Gastrocnemius medialis (tissue), 4 donors: ENCODE data around the gene TMEM123. TPM values are rescaled to one million over a fixed set of nuclear protein-coding genes. Genes with fewer than 3 reads are reported as not detected.

ENCODE experiments used
- ATAC-seq, 2 donors: fragments of 150-250 bp; one replicate each; pipeline ENCODE4 v1.9.1; 2016
- DNase-seq, 2 donors: peaks; one replicate each; pipeline ENCODE4 v3.0.0-alpha.2; 2019
- H3K27ac ChIP-seq, 4 donors: fragments of 200-600 bp; sonication (generic); 1 replicate in 1 of 4; 2 replicates in 3 of 4; pipeline ENCODE4 v1.5.1; 2016 to 2018; ENCODE audit warnings: mild to moderate bottlenecking in 2 of 4, moderate library complexity in 1 of 4
- H3K27me3 ChIP-seq, 3 donors: fragments of 200-600 bp; sonication (generic) in 2 of 3; 1 replicate in 1 of 3; 2 replicates in 2 of 3; pipeline versions ENCODE4 v1.5.1 to v1.6.0; 2016 to 2019; ENCODE audit warnings: mild to moderate bottlenecking in 1 of 3, moderate library complexity in 1 of 3
- H3K36me3 ChIP-seq, 2 donors: fragments of 200-600 bp; sonication (generic) in 1 of 2; one replicate each; pipeline ENCODE4 v1.5.1; 2017 to 2018
- H3K4me1 ChIP-seq, 2 donors: fragments of 200-600 bp; sonication (generic) in 1 of 2; one replicate each; pipeline ENCODE4 v1.5.1; 2016 to 2017; ENCODE audit warnings: mild to moderate bottlenecking in 2 of 2
- H3K4me3 ChIP-seq, 4 donors: fragments of 200-600 bp; sonication (generic) in 3 of 4; 1 replicate in 1 of 4; 2 replicates in 3 of 4; pipeline ENCODE4 v1.5.1; 2016 to 2019; ENCODE audit warnings: mild to moderate bottlenecking in 2 of 4
- H3K9me3 ChIP-seq, 3 donors: fragments of 200-600 bp; sonication (generic) in 2 of 3; 1 replicate in 1 of 3; 2 replicates in 2 of 3; pipeline ENCODE4 v1.5.1; 2016 to 2019
- POLR2A ChIP-seq, 2 donors: fragments of 450-650 bp; IDR thresholded peaks; one replicate each; pipeline ENCODE4 v1.6.1; 2017; ENCODE audit warnings: antibody characterized with exemption in 2 of 2, mild to moderate bottlenecking in 2 of 2, moderate library complexity in 2 of 2
- in situ Hi-C, 4 donors: fragments of 200-750 bp; cut with MboI; loops; one replicate each; pipeline versions ENCODE4 v1.15.0 to v1.8.0; 2017; ENCODE audit warnings: low sequenced_read_pairs in 4 of 4
- intact Hi-C: fragments of 100-400 bp; cut with DNase I; formaldehyde crosslinking; loops from one replicate; pipeline ENCODE4 v1.15.1; 2023; ENCODE audit warnings: low total_unique reads
- total RNA-seq, 4 donors: library from RNA; depleted of rRNA; stranded (reverse); fragments of >200 nt; gene quantifications; one replicate each; pipeline versions ENCODE4 v1.1.0 to v1.2.3, GENCODE V29; 2016
- TF ChIP-seq, protein P1 (sequence below), 5 experiments: fragments of 450-650 bp in 3 of 5; fragments of 200-600 bp in 2 of 5; sonication (generic) in 2 of 5; IDR thresholded peaks in 4 of 5; conservative IDR thresholded peaks in 1 of 5; 1 replicate in 4 of 5; 2 replicates in 1 of 5; pipeline ENCODE4 v1.5.1; 2016 to 2019; ENCODE audit warnings: antibody characterized with exemption in 5 of 5, mild to moderate bottlenecking in 3 of 5, moderate library complexity in 3 of 5

The TMEM123 gene
- total RNA-seq, 4 donors from 2014 or later, result 12.5 to 38.0 (median 22.6) TPM

DNA sequence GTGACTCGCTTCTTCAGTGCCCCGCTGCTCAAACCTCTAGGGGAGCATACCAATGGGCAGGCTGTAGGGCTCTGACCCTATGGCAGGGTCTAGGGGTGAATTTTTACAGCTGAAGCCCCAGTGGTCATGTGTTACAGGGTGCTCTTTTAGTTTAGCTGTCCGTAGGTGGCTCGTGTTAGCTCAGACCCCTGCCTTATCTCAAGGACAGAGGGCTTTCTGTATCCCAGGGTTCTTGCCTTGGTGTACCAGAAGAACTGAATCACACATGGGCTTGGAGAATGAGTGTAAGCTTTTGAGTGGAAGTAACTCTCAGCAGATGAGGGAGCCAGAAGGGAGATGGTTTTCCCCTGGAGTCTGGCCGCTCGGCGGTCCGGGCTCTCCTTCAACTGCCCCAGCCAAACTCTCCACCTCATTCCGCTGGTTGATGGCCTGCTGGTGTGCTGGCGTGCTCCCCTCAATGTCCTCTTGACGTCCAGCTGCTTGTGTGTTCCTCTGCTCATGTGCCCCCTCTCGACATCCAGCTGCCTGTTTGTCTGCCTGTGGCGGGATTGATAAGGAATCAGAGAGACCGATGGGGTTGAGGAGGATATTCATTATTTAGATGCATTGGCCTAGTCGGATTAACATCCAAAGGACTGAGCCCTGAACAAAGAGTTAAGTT is 68.0 kb downstream of the TMEM123 start:
- intact Hi-C loops (no loop called here), in situ Hi-C loops (loop anchor here in 3 of 4 donors (5.0 to 25.0 kb wide), 3 partner anchors 103 to 113 kb away; no protein-coding TSS in a partner anchor)
- no peaks in the 10 kb centered on the region for H3K9me3 ChIP-seq
- no peak for ATAC-seq
- no peaks in the 10 kb centered on the region for H3K4me1 ChIP-seq
- H3K27ac ChIP-seq, result peak overlapping the region in 3 of 4 donors; percentile 19 to 28 (median 27)
- no peak overlapping the region for H3K4me3 ChIP-seq
- TF ChIP-seq POLR2A (IDR thresholded peaks at IDR 0.05), result no peak
- TF ChIP-seq, protein P1, sequence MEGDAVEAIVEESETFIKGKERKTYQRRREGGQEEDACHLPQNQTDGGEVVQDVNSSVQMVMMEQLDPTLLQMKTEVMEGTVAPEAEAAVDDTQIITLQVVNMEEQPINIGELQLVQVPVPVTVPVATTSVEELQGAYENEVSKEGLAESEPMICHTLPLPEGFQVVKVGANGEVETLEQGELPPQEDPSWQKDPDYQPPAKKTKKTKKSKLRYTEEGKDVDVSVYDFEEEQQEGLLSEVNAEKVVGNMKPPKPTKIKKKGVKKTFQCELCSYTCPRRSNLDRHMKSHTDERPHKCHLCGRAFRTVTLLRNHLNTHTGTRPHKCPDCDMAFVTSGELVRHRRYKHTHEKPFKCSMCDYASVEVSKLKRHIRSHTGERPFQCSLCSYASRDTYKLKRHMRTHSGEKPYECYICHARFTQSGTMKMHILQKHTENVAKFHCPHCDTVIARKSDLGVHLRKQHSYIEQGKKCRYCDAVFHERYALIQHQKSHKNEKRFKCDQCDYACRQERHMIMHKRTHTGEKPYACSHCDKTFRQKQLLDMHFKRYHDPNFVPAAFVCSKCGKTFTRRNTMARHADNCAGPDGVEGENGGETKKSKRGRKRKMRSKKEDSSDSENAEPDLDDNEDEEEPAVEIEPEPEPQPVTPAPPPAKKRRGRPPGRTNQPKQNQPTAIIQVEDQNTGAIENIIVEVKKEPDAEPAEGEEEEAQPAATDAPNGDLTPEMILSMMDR (IDR thresholded peaks at IDR 0.05 in 4 of 5, conservative IDR thresholded peaks at IDR 0.05 in 1 of 5), result no peak
- no peaks in the 10 kb centered on the region for H3K27me3 ChIP-seq
- peaks cover 0 to 67% of the 10 kb centered on the region in 2 donors for H3K36me3 ChIP-seq
- no peak for DNase-seq

DNA sequence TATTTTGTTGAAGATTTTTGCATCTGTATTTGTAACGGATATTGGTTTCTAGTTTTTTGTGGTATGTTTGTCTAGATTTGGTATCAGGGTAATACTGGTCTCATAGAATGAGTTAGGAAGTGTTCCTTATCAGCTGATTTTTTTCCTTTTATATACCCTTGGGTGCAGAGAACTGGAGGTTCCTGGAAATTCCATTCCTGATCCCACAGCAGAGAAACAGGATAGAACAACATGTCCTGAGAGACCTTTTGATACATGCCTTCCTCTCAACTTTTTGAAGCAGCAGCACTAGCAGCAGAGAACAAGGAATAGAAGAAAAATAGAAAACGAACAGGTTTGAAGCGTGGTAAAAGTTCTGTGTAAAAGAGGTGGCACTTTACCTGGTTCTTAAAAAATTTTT is 68.7 kb downstream of the TMEM123 start:
- Histone ChIP-seq H3K27ac (peak overlapping the region in 3 of 4 donors; percentile 19 to 28 (median 27)), H3K36me3 (peaks cover 0 to 67% of the 10 kb centered on the region in 2 donors), H3K4me1 (no peaks in the 10 kb centered on the region), H3K9me3 (no peaks in the 10 kb centered on the region), H3K4me3 (no peak overlapping the region), H3K27me3 (no peaks in the 10 kb centered on the region)
- intact Hi-C loops, result no loop called here
- ATAC-seq (peak in 1 of 2 donors; percentile 30), DNase-seq (no peak)
- in situ Hi-C loops, result loop anchor here in 2 of 4 donors (10.0 to 25.0 kb wide), 2 partner anchors 103 to 111 kb away; no protein-coding TSS in a partner anchor
- TF ChIP-seq, protein P1 (IDR thresholded peaks at IDR 0.05 in 4 of 5, conservative IDR thresholded peaks at IDR 0.05 in 1 of 5), result no peak
- no peak for TF ChIP-seq POLR2A (IDR thresholded peaks at IDR 0.05)

DNA sequence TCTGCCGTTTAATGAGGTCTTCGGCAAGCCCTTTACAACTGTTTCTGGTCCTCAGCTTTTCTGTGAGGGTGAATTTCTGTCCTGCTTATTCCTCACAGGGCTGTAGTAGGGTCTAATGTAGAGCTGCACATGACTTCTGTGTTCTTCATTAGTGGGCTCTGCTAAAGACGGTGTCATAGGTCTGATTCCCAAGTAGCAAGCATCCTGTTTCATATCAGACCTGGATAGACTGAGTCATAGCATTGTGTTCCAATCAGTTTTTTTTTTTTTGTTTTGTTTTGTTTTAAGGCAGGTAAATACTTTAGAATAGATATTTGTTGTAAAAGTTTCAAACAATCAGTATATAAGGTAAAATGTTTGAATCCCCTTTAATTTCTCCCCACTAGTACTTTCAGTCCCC is 70.2 kb downstream of the TMEM123 start:
- DNase-seq (no peak), ATAC-seq (no peak)
- in situ Hi-C loops, result loop anchor here in 2 of 4 donors (10.0 to 25.0 kb wide), 2 partner anchors 105 to 112 kb away; no protein-coding TSS in a partner anchor
- TF ChIP-seq, protein P1 (IDR thresholded peaks at IDR 0.05 in 4 of 5, conservative IDR thresholded peaks at IDR 0.05 in 1 of 5), result no peak
- no peak for TF ChIP-seq POLR2A (IDR thresholded peaks at IDR 0.05)
- Histone ChIP-seq H3K36me3 (peaks cover 0 to 69% of the 10 kb centered on the region in 2 donors), H3K9me3 (no peaks in the 10 kb centered on the region), H3K4me1 (no peaks in the 10 kb centered on the region), H3K27ac (no peak overlapping the region), H3K4me3 (no peak overlapping the region), H3K27me3 (no peaks in the 10 kb centered on the region)
- intact Hi-C loops, result no loop called here

DNA sequence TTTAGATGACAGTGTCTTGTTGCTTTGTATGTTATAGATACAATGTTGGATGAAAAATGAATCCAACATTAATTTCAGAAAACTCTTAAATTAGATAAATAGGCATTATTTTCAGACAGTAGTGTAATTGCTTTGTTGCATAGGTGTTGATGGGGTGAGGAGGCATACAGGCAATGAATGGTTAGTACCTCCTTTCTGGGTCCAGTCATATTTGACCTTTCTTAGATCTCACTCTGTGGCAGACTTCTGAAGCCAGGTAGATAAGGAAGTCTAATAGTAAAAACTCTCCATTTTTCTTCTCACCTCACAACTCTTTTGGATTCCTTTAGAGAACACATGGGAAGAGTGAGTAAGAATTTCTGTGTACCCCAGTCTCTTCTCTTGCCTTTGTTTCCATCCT is 73.7 kb downstream of the TMEM123 start:
- Histone ChIP-seq H3K4me1 (peaks cover 6 to 13% of the 10 kb centered on the region in 2 donors), H3K9me3 (no peaks in the 10 kb centered on the region), H3K27ac (no peak overlapping the region), H3K4me3 (no peak overlapping the region), H3K27me3 (no peaks in the 10 kb centered on the region), H3K36me3 (peaks cover 0 to 42% of the 10 kb centered on the region in 2 donors)
- TF ChIP-seq, protein P1 (IDR thresholded peaks at IDR 0.05 in 4 of 5, conservative IDR thresholded peaks at IDR 0.05 in 1 of 5), result no peak
- no peak for TF ChIP-seq POLR2A (IDR thresholded peaks at IDR 0.05)
- DNase-seq (no peak), ATAC-seq (no peak)
- in situ Hi-C loops (loop anchor here in 1 of 4 donors (25.0 kb wide), 1 partner anchor 108 kb away; no protein-coding TSS in a partner anchor), intact Hi-C loops (no loop called here)
